Lower leg skin (tissue), 3 donors: ENCODE measurements around the gene EMSY.

Experiments
- CTCF ChIP-seq, 3 donors: fragments of 450-650 bp; IDR thresholded peaks; one replicate each; pipeline ENCODE4 v1.5.1; 2016; ENCODE audit warnings: antibody characterized with exemption in 3 of 3, mild to moderate bottlenecking in 3 of 3, moderate library complexity in 2 of 3
- POLR2A ChIP-seq, 2 donors: fragments of 450-650 bp; IDR thresholded peaks; one replicate each; pipeline ENCODE4 v1.6.1; 2016 to 2017; ENCODE audit warnings: antibody characterized with exemption in 2 of 2, mild to moderate bottlenecking in 1 of 2, moderate library complexity in 1 of 2

GRCh38 chr11:76552987-76553386, 108.2 kb downstream of the EMSY start:
- TF ChIP-seq CTCF (IDR thresholded peaks at IDR 0.05) (no peak), POLR2A (IDR thresholded peaks at IDR 0.05) (no peak)
